Spleen (tissue), 11 donors: ENCODE data around the gene DCAF5. TPM values are rescaled to one million over a fixed set of nuclear protein-coding genes. Genes with fewer than 3 reads are reported as not detected.
"Not testable (repeated sequence)": the region's sequence is repeated elsewhere in the genome, so short reads cannot be mapped to it uniquely, and the experiment has no call there.

Experiments
- DNase-seq: peaks from one replicate; pipeline ENCODE4 v3.0.0-alpha.2; 2020
- H3K27ac ChIP-seq, 8 donors: fragments of 200-600 bp; sonication (generic) in 7 of 8; 1 replicate in 4 of 8; 2 replicates in 4 of 8; pipeline versions ENCODE4 v1.5.0 to v1.8.0; 2016 to 2021; ENCODE audit warnings: inconsistent platforms in 4 of 8, mild to moderate bottlenecking in 4 of 8, moderate library complexity in 1 of 8
- H3K27me3 ChIP-seq, 7 donors: fragments of 200-600 bp; sonication (generic) in 6 of 7; replicated peaks in 1 of 7; 1 replicate in 4 of 7; 2 replicates in 3 of 7; pipeline versions ENCODE4 v1.5.0 to v1.8.0; 2016 to 2021; ENCODE audit warnings: inconsistent platforms in 3 of 7, mild to moderate bottlenecking in 1 of 7
- H3K36me3 ChIP-seq, 6 donors: fragments of 200-600 bp; sonication (generic) in 5 of 6; 1 replicate in 4 of 6; 2 replicates in 2 of 6; pipeline versions ENCODE4 v1.5.0 to v1.8.0; 2016 to 2021; ENCODE audit warnings: inconsistent platforms in 2 of 6
- H3K4me1 ChIP-seq, 6 donors: fragments of 200-600 bp; sonication (generic) in 5 of 6; 1 replicate in 3 of 6; 2 replicates in 3 of 6; pipeline versions ENCODE4 v1.5.0 to v1.8.0; 2016 to 2021; ENCODE audit warnings: inconsistent platforms in 3 of 6
- H3K4me3 ChIP-seq, 8 donors: fragments of 200-600 bp; sonication (generic) in 7 of 8; 1 replicate in 4 of 8; 2 replicates in 4 of 8; pipeline versions ENCODE4 v1.5.0 to v1.8.0; 2016 to 2021; ENCODE audit warnings: inconsistent platforms in 4 of 8, mild to moderate bottlenecking in 4 of 8, moderate library complexity in 2 of 8
- H3K9me3 ChIP-seq, 8 donors: fragments of 200-600 bp; sonication (generic) in 7 of 8; 1 replicate in 4 of 8; 2 replicates in 4 of 8; pipeline versions ENCODE4 v1.5.0 to v1.8.0; 2016 to 2021; ENCODE audit warnings: inconsistent platforms in 4 of 8
- POLR2A ChIP-seq, 3 donors: fragments of 450-650 bp; IDR thresholded peaks; one replicate each; pipeline ENCODE4 v1.5.1; 2017; ENCODE audit warnings: antibody characterized with exemption in 3 of 3, mild to moderate bottlenecking in 1 of 3
- POLR2AphosphoS5 ChIP-seq, 3 donors: sonication (generic); formaldehyde crosslinking; IDR thresholded peaks; one replicate each; pipeline ENCODE4 v1.5.1; 2017; ENCODE audit warnings: antibody characterized with exemption in 3 of 3
- WGBS, 5 donors: extraction: QIAGEN DNeasy Blood & Tissue Kit in 3 of 5; methylation state at CpG; one replicate each; pipeline versions ENCODE4 v1.1.5 to v1.1.7; 2013 to 2018; 5-methylcytosine and 5-hydroxymethylcytosine counted together
- intact Hi-C: fragments of 100-400 bp; cut with DNase I; formaldehyde crosslinking; loops from one replicate; pipeline ENCODE4 v1.15.0; 2023; ENCODE audit warnings: low total_unique reads
- polyA plus RNA-seq, 3 donors: library from polyadenylated mRNA; stranded (reverse); fragments of 200-250 nt; gene quantifications; one replicate each; pipeline ENCODE4 v1.2.1, GENCODE V29; 2013
- total RNA-seq, 7 donors: library from RNA; depleted of rRNA in 3 of 7; stranded (reverse); fragments of >200 nt in 3 of 7; fragmentation: NEBNext Ultra II Directional in 4 of 7; extraction: Animal tissue kit (Norgen Biotek cat#: 25700) in 4 of 7; gene quantifications; one replicate each; pipeline versions ENCODE4 v1.1.0 to v1.2.1, GENCODE V29; 2016 to 2021
- TF ChIP-seq, protein P1 (sequence below), 11 experiments: fragments of 200-600 bp in 7 of 11; fragments of 450-650 bp in 4 of 11; sonication (generic) in 4 of 11; IDR thresholded peaks in 8 of 11; conservative IDR thresholded peaks in 3 of 11; 1 replicate in 7 of 11; 2 replicates in 4 of 11; pipeline versions ENCODE4 v1.4.0 to v1.8.0; 2016 to 2021; ENCODE audit warnings: antibody characterized with exemption in 11 of 11, inconsistent platforms in 4 of 11, mild to moderate bottlenecking in 1 of 11
- donor health status: healthy with polysubstance abuse.
- donor health status: DM: no; HTN: no; CAD: no; lungs with moderate emphysema.
- donor health status: DM: no; HTN: no; CAD: no.
- donor health status: Bipolar disorder and iron deficiency.
- donor health status: healthy.
- donor health status: DM: no; HTN: no; CAD: no.
- donor health status: DM: yes; HTN: yes; CAD: no.

Gene DCAF5
- total and polyA plus RNA-seq, 10 donors = 10.3 to 60.6 (median 44.1) TPM

DNA sequence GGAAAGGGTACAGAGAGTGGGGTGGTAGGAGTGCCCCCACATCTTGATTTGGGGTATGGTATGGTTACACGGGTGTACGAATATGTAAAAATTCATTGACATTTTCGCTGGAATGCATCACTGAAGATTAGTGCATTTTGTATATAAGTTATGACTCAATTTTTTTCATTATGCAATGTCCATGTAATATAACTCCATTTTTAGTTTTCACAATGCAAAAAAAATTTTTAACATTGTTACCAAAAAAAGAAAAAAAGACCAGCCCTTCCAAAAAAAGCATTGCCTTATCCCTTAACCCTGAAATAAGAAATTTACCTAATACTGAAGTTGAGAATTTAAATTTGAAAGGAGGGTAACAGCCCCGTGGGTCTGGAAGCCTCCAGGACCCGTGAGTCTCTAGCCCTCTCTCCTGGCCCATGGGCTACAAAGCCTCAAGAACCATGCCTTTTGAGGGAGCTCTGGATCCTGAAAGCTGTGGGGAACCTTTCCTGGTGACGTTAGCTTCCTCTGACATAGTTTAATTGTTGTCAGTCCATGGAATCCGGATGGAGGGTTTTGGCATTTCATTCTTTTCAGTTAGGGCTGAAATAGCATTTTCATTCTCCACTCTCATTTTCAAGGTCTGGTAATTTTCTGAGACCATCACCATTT lies 118.2 kb downstream of the DCAF5 start:
- Histone ChIP-seq H3K27ac (peak overlapping the region in 1 of 8 donors; percentile 4), H3K9me3 (no peaks in the 10 kb centered on the region), H3K36me3 (no peaks in the 10 kb centered on the region), H3K4me3 (no peak overlapping the region), H3K27me3 (peaks cover 0 to 23% (median 0%) of the 10 kb centered on the region in 7 donors), H3K4me1 (peaks cover 0 to 20% (median 6%) of the 10 kb centered on the region in 6 donors)
- TF ChIP-seq POLR2AphosphoS5 (IDR thresholded peaks at IDR 0.05) = no peak
- TF ChIP-seq, protein P1, sequence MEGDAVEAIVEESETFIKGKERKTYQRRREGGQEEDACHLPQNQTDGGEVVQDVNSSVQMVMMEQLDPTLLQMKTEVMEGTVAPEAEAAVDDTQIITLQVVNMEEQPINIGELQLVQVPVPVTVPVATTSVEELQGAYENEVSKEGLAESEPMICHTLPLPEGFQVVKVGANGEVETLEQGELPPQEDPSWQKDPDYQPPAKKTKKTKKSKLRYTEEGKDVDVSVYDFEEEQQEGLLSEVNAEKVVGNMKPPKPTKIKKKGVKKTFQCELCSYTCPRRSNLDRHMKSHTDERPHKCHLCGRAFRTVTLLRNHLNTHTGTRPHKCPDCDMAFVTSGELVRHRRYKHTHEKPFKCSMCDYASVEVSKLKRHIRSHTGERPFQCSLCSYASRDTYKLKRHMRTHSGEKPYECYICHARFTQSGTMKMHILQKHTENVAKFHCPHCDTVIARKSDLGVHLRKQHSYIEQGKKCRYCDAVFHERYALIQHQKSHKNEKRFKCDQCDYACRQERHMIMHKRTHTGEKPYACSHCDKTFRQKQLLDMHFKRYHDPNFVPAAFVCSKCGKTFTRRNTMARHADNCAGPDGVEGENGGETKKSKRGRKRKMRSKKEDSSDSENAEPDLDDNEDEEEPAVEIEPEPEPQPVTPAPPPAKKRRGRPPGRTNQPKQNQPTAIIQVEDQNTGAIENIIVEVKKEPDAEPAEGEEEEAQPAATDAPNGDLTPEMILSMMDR (IDR thresholded peaks at IDR 0.05 in 8 of 11, conservative IDR thresholded peaks at IDR 0.05 in 3 of 11) = no peak
- no peak for TF ChIP-seq POLR2A (IDR thresholded peaks at IDR 0.05)
- no peak for DNase-seq
- 60 to 74% (median 62%) methylated on average over 7 of the region's 7 CpGs for WGBS, 5 donors
- intact Hi-C loops = no loop called here

DNA sequence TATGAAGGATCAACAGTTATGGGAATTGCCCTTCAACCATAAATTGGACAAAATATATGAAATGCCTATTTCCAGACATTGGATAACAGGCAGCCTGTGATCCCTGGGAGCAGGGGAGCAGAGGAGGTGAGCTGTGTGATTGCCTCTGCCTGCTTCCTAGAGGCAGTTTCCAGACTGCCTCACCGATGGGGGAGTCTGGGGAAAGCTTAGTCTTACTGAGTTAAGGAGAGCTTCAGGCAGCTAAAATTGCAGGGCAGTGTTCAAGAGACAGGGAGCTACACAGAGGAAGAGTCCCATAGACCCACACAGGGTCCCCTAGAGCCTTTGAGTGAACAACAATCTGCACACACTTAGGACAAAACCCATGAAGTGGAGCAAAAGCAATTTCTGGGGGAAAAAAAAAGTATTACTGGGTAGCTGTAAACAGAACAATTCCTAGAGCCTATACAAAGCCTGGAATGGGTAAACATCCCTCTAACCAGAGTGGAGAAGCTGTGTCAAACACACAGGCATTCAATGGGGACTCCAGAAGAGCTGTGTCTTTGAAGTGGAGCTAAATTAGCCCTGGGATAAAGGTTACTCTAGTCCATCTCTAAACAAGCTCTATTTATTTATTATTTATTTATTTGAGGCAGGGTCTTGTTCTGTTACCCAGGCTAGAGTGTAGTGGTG lies 125.5 kb downstream of the DCAF5 start:
- intact Hi-C loops = no loop called here
- Histone ChIP-seq H3K36me3 (no peaks in the 10 kb centered on the region), H3K4me3 (no peak overlapping the region), H3K27me3 (no peaks in the 10 kb centered on the region), H3K27ac (no peak overlapping the region), H3K4me1 (no peaks in the 10 kb centered on the region), H3K9me3 (no peaks in the 10 kb centered on the region)
- WGBS, 5 donors = 43 to 71% (median 50%) methylated on average over 1 of the region's 1 CpG
- TF ChIP-seq POLR2AphosphoS5 (IDR thresholded peaks at IDR 0.05) (no peak), POLR2A (IDR thresholded peaks at IDR 0.05) (no peak)
- TF ChIP-seq, protein P1 (IDR thresholded peaks at IDR 0.05 in 8 of 11, conservative IDR thresholded peaks at IDR 0.05 in 3 of 11) = no peak
- no peak for DNase-seq

DNA sequence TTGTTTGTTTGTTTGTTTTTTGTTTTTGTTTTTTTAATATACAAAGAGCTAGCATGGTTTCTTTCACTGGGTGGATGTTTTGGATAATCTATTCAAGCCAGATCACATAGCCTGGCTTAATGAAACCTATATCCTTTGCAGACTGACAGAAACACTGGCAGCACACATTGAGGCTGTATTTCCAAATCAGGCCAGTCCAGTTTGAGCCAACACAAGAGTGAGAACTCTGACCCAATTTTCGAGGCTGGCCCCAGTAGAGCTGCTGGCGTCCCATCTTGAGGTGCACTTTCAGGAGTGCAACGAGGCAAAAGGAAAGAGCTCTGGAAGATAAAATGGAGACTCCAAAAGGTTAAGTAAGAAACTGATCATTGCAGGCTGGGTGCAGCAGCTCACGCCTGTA lies 129.9 kb downstream of the DCAF5 start:
- Histone ChIP-seq H3K4me3 (no peak overlapping the region), H3K36me3 (no peaks in the 10 kb centered on the region), H3K9me3 (no peaks in the 10 kb centered on the region), H3K27ac (no peak overlapping the region), H3K4me1 (no peaks in the 10 kb centered on the region), H3K27me3 (no peaks in the 10 kb centered on the region)
- WGBS, 5 donors = 85 to 94% (median 87%) methylated on average over 4 of the region's 4 CpGs
- TF ChIP-seq POLR2AphosphoS5 (IDR thresholded peaks at IDR 0.05) (no peak), POLR2A (IDR thresholded peaks at IDR 0.05) (no peak)
- TF ChIP-seq, protein P1 (IDR thresholded peaks at IDR 0.05 in 8 of 11, conservative IDR thresholded peaks at IDR 0.05 in 3 of 11) = no peak
- intact Hi-C loops = no loop called here
- no peak for DNase-seq

DNA sequence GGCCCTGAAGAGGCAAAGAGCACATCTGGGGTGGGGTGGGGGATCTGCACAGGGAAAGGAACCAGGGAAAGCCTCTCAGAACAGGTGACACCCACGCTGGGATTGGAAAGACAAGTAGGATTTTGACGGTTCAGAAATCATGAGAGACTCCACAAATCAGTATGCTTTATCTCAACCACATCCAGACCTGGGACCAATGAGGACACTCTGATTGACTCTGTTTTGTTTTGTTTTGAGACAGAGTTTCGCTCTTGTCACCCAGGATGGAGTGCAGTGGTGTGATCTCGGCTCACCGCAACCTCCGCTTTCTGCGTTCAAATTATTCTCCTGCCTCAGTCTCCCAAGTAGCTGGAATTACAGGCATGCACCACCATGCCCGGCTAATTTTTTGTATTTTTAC lies 130.8 kb downstream of the DCAF5 start:
- H3K4me3 ChIP-seq, H3K27me3 ChIP-seq, H3K36me3 ChIP-seq, H3K9me3 ChIP-seq, intact Hi-C loops, H3K4me1 ChIP-seq, H3K27ac ChIP-seq, DNase-seq: not testable (repeated sequence)
- WGBS, 5 donors = 78 to 93% (median 89%) methylated on average over 8 of the region's 8 CpGs
